NCI-H82 treated with DMSO at 0.1 percent for 48 hours (cell line): ENCODE measurements around the gene NLK.
"Not testable (repeated sequence)": the region's sequence is repeated elsewhere in the genome, so short reads cannot be mapped to it uniquely, and the experiment has no call there.

Experiments used
- DNase-seq: peaks from one replicate; lab custom pipeline; 2025; ENCODE audit not compliant: unreplicated experiment; lab: John Stamatoyannopoulos, UW

NLK gene

GRCh38 chr17:28071891-28072606 is 29.6 kb downstream of the NLK start:
- no peak for DNase-seq

GRCh38 chr17:28072936-28073533 is 30.6 kb downstream of the NLK start:
- DNase-seq, result no peak

GRCh38 chr17:28074010-28074409 is 31.5 kb downstream of the NLK start:
- no peak for DNase-seq

GRCh38 chr17:28076144-28076543 is 33.7 kb downstream of the NLK start:
- DNase-seq, result no peak

GRCh38 chr17:28077140-28077539 is 34.7 kb downstream of the NLK start:
- not testable (repeated sequence) for DNase-seq

GRCh38 chr17:28078341-28079229 is 36.1 kb downstream of the NLK start:
- no peak for DNase-seq

- DNase-seq, result no peak
Measured at GRCh38 chr17:28081467-28081866, 39.0 kb downstream of the NLK start.

- DNase-seq, result no peak
Measured at GRCh38 chr17:28085766-28086165, 43.3 kb downstream of the NLK start.

- DNase-seq, result no peak
Measured at GRCh38 chr17:28086519-28086918, 44.0 kb downstream of the NLK start.

- DNase-seq, result no peak
Measured at GRCh38 chr17:28087743-28088142, 45.3 kb downstream of the NLK start.

- no peak for DNase-seq
Measured at GRCh38 chr17:28090551-28090950, 48.1 kb downstream of the NLK start.

- no peak for DNase-seq
Measured at GRCh38 chr17:28092088-28092487, 49.6 kb downstream of the NLK start.

GRCh38 chr17:28093999-28094716 is 51.7 kb downstream of the NLK start:
- no peak for DNase-seq

- DNase-seq, result no peak
Measured at GRCh38 chr17:28096756-28097155, 54.3 kb downstream of the NLK start.

GRCh38 chr17:28097254-28097653 is 54.8 kb downstream of the NLK start:
- no peak for DNase-seq

- DNase-seq, result no peak
Measured at GRCh38 chr17:28097901-28098300, 55.4 kb downstream of the NLK start.

- DNase-seq, result not testable (repeated sequence)
Measured at GRCh38 chr17:28098591-28098990, 56.1 kb downstream of the NLK start.

- DNase-seq, result peak; percentile 58
Measured at GRCh38 chr17:28100251-28100650, 57.8 kb downstream of the NLK start.

- DNase-seq, result no peak
Measured at GRCh38 chr17:28100936-28101335, 58.5 kb downstream of the NLK start.

GRCh38 chr17:28101919-28102318 is 59.4 kb downstream of the NLK start:
- no peak for DNase-seq

GRCh38 chr17:28105501-28105900 is 63.0 kb downstream of the NLK start:
- DNase-seq, result no peak
